GM12864 (cell line): ENCODE results near the gene TUBB1.

ENCODE experiments used
- DNase-seq: peaks from one replicate; pipeline ENCODE4 v3.0.0-alpha.2; 2011; ENCODE audit warnings: low read depth
- H3K4me3 ChIP-seq: 2 replicates; pipeline ENCODE4 v1.5.1; 2011; ENCODE audit warnings: mild to moderate bottlenecking, low read depth, low read length, control low read depth
- TF ChIP-seq, protein P1 (sequence below): IDR thresholded peaks from 2 replicates; pipeline ENCODE4 v1.5.1; 2011; ENCODE audit warnings: low read depth, mild to moderate bottlenecking, moderate library complexity, low read length, control low read depth, inconsistent platforms; ENCODE audit errors: missing control alignments

Gene TUBB1

DNA sequence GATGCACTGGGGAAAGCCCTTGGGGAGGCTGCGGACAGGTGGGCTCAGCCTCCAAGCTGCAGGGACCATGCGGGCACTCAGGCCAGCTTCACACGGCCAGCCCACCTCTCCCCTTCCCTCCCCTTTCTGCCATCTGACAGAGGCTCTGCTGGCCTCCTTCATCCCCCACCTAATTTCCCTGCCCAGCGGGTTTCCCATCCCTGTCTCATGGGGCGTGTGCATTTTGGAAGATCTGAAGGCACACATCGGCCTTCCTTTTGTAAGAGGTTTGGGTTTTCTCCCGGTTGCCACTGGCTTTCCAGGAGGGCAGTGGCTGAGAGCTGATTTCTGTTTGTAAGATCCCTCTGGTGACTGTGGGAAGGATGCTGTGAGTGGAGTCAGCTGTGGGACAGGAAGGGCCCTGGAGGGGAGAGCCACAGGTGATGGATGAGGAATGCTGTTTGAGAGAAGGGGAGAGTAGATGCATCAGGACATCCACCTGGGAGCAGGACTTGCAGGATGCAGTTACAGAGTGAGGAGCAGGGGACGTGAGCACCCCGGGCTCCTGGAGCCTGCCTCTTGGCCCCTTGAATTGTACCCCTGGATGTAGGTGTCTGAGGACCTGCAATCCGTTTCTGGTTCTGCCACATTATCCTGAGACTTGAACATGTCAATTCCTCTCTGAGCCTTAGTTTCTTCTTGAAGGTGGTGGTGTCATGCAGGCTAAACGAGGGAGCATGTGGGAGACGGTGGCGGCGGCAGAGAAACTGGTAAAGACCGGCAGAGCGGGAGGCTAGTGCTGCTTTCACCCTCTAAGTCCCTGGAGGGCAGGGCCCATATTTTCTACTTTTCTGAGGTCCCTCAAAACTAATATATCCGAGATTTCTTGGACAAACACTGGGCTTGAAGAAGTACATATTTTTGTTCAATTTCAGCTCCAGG, 5.9 kb upstream of the TUBB1 start:
- TF ChIP-seq, protein P1, sequence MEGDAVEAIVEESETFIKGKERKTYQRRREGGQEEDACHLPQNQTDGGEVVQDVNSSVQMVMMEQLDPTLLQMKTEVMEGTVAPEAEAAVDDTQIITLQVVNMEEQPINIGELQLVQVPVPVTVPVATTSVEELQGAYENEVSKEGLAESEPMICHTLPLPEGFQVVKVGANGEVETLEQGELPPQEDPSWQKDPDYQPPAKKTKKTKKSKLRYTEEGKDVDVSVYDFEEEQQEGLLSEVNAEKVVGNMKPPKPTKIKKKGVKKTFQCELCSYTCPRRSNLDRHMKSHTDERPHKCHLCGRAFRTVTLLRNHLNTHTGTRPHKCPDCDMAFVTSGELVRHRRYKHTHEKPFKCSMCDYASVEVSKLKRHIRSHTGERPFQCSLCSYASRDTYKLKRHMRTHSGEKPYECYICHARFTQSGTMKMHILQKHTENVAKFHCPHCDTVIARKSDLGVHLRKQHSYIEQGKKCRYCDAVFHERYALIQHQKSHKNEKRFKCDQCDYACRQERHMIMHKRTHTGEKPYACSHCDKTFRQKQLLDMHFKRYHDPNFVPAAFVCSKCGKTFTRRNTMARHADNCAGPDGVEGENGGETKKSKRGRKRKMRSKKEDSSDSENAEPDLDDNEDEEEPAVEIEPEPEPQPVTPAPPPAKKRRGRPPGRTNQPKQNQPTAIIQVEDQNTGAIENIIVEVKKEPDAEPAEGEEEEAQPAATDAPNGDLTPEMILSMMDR: no peak
- no peak for DNase-seq
- H3K4me3 ChIP-seq: no peak overlapping the region

DNA sequence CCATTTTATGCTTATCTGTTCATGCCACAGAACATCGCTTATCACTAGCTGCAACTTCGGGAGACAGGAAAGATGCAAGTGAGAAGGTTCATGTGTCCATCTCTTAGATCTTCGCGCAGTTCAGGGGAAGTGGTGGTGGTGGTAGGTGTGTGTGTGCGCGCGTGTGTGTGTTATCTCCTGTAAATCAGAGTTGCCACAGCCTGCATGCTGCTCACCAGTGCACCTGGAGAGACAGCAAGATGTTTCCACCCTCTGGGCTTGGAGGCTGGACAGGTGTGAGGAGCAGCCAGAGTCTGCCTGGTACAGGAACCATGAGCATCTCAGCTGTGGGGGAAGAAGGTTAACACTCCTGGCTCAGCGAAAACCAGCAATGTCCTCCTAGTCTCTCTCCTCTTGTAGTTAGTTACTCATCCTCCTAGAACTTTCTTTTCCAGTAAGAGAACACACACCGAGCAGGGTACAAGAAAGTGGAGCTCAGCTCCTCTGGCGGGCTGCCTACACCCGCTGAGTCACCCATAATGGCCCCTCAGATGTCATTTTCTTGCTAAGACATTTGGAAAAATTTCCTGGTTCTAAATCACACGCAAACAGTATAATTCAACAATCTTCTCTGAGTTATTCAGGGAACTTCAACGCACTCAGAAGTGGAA, 5.1 kb upstream of the TUBB1 start:
- TF ChIP-seq, protein P1: no peak
- H3K4me3 ChIP-seq: no peak overlapping the region
- no peak for DNase-seq

DNA sequence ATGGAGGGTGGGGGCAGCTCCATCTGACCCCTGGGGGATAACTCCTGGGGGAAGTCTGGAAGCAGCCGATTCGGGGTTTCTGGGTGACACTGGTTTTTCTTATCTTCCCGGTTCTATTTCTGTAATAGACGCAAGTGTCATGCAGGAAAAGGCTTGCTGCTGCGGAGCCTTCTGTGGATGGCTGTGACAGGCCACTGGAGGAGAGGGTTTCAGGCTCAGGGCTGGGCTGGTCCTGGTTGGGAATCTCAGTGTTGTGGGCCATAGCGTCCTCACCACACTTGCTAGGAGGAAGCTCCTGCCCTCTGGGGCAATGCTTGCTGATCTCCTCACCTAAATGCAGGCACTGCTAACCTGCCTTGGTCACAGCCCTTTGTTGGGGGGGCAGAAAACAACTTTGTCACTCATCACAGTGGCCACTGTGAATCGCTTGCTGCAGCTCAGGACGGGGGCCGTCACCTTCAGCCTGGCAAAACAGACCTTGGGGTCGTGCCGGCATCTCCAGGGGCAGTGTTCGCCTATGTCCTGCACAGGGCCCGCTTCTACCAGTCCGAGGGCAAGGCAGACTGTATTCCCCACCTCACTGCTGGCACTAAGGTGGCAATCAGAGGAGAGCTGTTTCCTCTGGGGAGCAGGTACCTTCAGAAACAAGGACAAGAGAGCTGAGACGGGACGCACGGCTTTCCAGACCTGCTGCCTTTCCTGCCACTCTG, 4.4 kb upstream of the TUBB1 start:
- no peak for DNase-seq
- no peak overlapping the region for H3K4me3 ChIP-seq
- TF ChIP-seq, protein P1: no peak

DNA sequence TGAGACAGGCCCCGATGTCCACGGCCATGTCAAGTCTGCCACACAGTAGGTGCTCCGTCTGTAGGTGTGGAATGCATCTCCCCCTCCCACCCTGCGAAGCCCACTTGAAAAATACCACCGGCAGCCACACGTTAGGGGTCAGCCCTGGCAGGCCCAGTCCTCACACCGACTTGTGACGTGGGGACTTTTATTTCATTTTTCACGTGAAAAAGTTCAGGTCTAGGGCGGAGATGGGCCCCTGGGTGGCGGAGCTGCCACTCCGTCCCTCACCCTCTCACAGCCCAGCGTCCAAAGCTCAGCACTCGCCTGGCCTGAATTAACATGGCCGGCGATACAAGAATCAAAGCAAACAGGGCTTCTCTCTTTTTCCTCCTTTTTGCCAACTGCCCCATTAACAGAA, 3.8 kb upstream of the TUBB1 start:
- TF ChIP-seq, protein P1: no peak
- H3K4me3 ChIP-seq: no peak overlapping the region
- no peak for DNase-seq

DNA sequence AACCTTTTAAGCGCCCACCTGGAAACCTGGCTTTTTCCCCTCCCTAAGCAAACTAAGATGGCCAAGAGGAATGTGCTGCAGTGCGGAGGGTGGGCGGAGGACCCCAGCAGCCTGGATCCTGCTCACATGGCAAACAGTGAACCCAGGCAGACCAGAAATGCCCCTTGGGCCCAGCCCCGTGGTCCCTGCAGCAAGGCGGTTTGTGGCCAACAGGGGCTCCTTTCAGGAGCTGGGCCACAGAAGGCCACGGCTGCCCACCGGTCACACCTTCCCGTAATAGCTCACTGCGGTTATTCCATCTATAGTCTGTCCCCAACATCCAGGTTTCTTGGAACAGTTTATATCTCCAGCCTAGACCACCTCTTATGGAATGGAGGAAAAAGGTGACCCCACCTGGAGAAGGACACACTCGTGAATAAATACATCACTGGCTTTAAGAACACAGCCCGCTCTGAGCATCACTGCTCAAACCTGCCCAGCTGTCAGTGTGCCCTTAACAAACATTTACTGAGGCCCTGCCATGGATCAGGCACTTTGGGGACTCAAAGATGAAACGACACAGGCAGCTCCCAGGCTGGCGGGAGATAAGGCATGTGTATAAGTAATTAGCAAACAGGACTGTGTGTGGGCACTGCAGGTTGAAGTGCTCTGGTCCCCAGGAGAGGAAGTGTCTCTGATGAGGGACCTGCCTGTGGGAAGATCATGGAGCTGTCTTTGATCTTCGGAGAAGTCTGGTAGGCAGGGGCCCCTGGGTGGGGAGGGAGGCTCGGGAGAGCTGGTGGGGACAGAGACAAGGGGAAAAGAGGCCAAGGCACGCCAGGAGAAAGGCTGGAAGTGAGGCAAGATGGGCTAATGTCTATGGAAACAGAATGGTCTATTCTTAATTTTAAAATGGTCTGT, 3.2 kb upstream of the TUBB1 start:
- H3K4me3 ChIP-seq: no peak overlapping the region
- no peak for DNase-seq
- TF ChIP-seq, protein P1: no peak

DNA sequence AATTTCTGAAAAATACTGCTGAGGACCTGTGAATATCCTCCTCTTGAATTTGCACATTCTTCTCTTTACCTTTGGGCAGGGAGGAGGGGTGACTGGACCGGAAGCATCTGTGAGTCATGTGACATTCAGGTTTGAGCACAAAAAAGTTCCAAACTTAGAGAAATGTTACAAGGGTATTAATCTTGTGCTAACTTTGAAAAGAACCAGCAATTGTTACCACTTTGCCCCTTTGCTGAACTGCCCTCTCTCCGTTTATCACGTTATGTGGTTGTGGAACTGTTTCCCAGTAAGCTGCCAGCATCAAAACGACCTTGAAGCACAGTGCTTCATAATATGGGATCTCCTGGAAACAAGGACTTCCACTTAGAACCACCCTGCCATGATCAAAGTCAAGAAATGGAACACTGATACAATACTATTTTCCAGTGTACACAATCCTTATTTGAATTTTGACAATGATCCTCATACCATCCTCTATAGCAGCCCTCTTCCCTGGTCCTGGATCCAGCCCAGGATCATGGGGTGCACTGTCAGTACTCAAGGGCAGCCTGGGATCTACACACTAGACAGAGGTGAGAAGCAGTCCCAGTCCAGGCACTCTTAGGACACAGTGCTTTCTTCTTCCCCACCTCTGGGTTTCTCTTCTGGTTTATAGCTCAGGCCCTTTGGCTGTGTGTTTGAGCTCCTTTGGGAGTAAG, 2.3 kb upstream of the TUBB1 start:
- TF ChIP-seq, protein P1: no peak
- DNase-seq: no peak
- no peak overlapping the region for H3K4me3 ChIP-seq
